ENCODE data around the gene CCL4. TPM values are rescaled to one million over a fixed set of nuclear protein-coding genes. Genes with fewer than 3 reads are reported as not detected.
"Not testable (repeated sequence)": the region's sequence is repeated elsewhere in the genome, so short reads cannot be mapped to it uniquely, and the experiment has no call there.

Gene CCL4
- total RNA-seq: 1,000 to 10,000 TPM in 2 of 3 donors, 100 to 1,000 TPM in 1; 361 to 2,286 (median 1,809) TPM

DNA sequence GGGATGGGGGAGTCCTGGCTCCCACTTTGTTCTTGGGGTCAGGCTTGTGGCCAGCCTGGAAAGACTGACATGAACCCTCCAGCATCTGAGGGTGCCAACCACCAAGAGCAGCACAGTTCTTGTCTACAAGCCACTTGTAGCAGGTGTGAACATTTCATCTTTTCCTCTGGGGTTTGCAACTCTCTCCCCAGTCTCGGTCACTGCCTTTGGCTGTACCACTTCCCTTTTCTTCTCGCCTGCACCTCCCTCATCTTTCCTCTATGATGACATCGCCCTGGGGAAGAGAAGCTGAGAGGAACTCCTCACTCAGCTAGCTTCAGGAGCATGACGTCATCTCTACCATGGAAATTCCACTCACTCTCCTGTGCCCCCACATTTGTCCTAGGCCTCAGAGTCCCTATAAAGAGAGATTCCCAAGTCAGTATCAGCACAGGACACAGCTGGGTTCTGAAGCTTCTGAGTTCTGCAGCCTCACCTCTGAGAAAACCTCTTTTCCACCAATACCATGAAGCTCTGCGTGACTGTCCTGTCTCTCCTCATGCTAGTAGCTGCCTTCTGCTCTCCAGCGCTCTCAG lies at the start of gene CCL4:
TSS of gene CCL4 (plus strand) at position 427 of the 575 bp plus-strand sequence. CDS start at position 506, 79 bp downstream.
- Mint-ChIP-seq H3K4me3 (peak within 1 kb of the TSS; percentile 90), H3K4me1 (ENCODE audit: low read depth) (peaks cover 43% of the 10 kb centered on the region), H3K27me3 (ENCODE audit: low read depth) (peaks cover 19% of the 10 kb centered on the region)
- ATAC-seq (peak; percentile 53 to 67), DNase-seq (peak; percentile 13)
- not testable (repeated sequence) for H3K9me3 Mint-ChIP-seq; H3K36me3 Mint-ChIP-seq (ENCODE audit: insufficient read depth)

DNA sequence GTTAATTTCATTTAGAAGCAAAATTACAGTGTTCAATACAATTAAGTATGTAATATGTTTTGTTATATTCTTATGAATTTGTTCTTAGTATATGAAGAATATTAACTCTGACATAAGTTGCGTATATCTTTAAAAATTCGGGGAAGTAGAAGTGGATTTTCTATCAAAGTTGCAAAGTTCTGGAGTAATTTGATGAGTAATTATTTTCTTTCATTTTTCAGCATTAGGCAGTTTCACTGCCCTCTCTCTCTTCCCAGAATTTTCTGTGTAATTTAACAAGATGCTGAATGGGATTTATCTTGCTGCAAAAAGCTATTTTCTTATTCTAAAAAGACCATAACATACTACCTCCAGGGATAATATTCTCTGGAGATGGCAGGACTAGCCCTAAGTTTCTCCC lies 48.5 kb upstream of the CCL4 start:
- DNase-seq (no peak), ATAC-seq (no peak)
- Mint-ChIP-seq H3K4me3 (no peak overlapping the region), H3K27me3 (ENCODE audit: low read depth) (peaks cover 15% of the 10 kb centered on the region), H3K4me1 (ENCODE audit: low read depth) (no peaks in the 10 kb centered on the region), H3K36me3 (ENCODE audit: insufficient read depth) (no peaks in the 10 kb centered on the region), H3K9me3 (peaks cover 17% of the 10 kb centered on the region)

DNA sequence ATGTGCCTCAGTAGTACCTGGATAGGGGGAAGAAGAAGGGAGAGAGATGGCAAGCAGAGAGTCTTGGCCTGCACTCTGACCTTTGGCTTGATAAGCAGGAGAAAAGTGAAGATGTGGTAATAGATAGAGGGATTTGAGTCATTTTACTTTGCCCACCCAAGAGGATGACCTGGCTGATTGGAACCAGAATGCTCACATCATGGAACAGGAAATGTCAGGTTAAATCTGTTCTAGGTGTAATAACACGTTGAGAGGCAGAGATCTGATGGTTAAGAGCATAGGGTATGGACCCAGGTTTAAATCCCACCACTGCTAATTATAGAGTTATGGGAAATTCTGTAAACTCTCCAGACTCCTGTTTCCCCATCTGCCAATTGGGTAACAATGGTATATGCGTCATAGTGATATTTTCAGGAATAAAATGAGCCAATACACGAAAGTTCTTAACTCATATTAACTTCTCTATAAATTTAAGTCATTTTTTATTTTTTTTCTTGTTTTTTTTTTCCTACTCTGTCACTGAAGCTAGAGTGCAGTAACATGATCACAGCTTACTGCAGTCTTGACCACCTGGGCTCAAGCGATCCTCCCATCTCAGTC lies 47.6 kb upstream of the CCL4 start:
- Mint-ChIP-seq H3K36me3 (ENCODE audit: insufficient read depth) (no peaks in the 10 kb centered on the region), H3K9me3 (peaks cover 14% of the 10 kb centered on the region), H3K4me3 (no peak overlapping the region), H3K27me3 (ENCODE audit: low read depth) (peaks cover 15% of the 10 kb centered on the region), H3K4me1 (ENCODE audit: low read depth) (no peaks in the 10 kb centered on the region)
- DNase-seq (no peak), ATAC-seq (no peak)

DNA sequence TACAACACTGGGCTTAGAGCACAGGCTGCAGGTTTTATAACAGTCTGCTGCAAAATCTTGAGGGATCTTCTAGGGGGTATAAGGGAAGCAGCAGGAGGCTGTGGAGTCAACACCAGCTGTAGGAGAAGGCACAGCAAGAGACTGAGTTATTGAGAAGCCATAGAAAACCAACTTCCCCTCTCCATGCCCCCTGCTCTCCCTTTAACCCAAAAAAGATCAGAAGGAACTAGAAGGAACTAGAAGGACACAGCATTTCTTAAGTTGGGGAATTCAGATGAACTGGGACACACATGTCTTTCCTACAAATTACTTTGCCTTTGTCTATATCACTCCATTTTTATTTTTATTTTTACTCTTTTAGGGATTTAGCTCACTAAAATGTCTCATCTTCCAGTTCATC lies 45.7 kb upstream of the CCL4 start:
- no peaks in the 10 kb centered on the region for H3K36me3 Mint-ChIP-seq (ENCODE audit: insufficient read depth)
- no peak for ATAC-seq
- H3K4me3 Mint-ChIP-seq: no peak overlapping the region
- H3K4me1 Mint-ChIP-seq (ENCODE audit: low read depth): no peaks in the 10 kb centered on the region
- peaks cover 8% of the 10 kb centered on the region for H3K27me3 Mint-ChIP-seq (ENCODE audit: low read depth)
- no peak for DNase-seq
- H3K9me3 Mint-ChIP-seq: no peaks in the 10 kb centered on the region

DNA sequence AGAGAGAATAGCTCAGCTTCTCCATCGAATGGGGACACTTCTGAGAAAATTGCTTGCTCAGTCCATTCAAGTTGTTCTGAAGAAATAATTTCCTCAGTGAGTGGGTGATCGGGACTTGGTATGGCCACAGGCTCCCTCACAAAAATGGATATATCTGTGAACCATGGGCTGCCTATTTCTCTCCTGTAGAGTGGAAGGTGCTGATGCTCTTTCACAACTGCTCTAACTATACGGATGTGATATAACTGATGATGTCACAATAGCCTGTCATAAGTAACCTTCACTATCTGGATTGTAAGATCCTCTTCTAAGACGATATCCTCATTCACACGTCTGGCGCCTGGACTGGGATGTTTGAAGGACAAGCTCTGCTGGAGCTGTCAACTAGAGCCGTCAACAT lies 44.2 kb upstream of the CCL4 start:
- ATAC-seq (no peak), DNase-seq (no peak)
- Mint-ChIP-seq H3K9me3 (no peaks in the 10 kb centered on the region), H3K36me3 (ENCODE audit: insufficient read depth) (no peaks in the 10 kb centered on the region), H3K4me3 (no peak overlapping the region), H3K27me3 (ENCODE audit: low read depth) (peaks cover 8% of the 10 kb centered on the region), H3K4me1 (ENCODE audit: low read depth) (no peaks in the 10 kb centered on the region)

DNA sequence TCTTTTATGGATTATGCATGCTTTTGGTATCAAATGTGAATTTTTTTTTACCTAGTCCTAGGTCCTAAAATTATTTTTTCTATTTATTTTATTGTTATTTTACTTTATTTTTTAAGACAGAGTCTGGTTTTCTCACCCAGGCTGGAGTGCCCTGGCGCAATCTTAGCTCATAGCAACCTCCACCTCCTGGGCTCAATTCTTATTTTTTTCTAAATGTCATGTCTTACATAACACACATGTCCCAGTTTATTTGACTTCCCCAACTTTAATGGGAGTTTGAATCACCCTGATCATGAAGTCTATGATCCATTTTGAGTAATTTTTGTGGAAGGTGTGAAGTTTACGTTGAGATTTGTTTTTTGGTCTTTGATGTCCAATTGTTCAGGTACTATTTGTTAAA lies 42.8 kb upstream of the CCL4 start:
- peaks cover 8% of the 10 kb centered on the region for H3K27me3 Mint-ChIP-seq (ENCODE audit: low read depth)
- no peak for DNase-seq
- H3K4me3 Mint-ChIP-seq: no peak overlapping the region
- no peaks in the 10 kb centered on the region for H3K9me3 Mint-ChIP-seq
- H3K36me3 Mint-ChIP-seq (ENCODE audit: insufficient read depth): no peaks in the 10 kb centered on the region
- no peak for ATAC-seq
- no peaks in the 10 kb centered on the region for H3K4me1 Mint-ChIP-seq (ENCODE audit: low read depth)

DNA sequence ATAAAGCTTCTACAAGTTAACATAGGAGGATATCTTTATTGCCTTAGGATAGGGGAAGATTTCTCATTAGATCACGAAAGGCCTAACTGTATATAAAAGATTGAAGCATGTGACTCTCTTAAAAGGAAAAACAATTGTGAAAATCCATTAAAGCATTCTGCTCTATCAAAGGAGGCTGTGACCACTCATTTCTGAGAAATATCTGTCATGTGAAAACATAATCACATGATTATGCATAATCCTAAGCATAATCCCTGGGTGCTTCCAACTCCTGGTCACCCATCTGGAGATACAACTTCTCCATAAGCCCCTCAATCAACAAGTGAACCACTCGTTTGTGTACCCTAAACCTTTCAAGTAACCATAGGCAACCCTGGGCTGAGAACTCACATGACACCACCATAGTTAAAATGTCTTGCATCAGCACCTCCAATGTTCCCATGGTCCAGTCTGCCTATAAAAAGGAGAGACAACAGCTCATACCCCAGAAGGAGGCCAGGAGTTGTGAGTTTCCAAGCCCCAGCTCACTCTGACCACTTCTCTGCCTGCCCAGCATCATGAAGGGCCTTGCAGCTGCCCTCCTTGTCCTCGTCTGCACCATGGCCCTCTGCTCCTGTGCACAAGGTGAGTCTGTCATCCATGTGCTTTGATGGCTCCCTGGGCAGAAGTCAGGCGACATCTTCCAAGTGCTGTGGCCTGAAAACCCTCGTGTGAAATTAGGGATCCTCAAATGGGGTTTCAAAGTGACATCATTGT lies 39.7 kb upstream of the CCL4 start, which contains the start of gene CCL18:
TSS of gene CCL18 (plus strand) at position 487 of the 756 bp plus-strand sequence. CDS start at position 558, 71 bp downstream.
- H3K9me3 Mint-ChIP-seq: no peaks in the 10 kb centered on the region
- DNase-seq (no peak), ATAC-seq (no peak)
- H3K4me1 Mint-ChIP-seq (ENCODE audit: low read depth): peaks cover 3% of the 10 kb centered on the region
- no peak within 1 kb of the TSS for H3K4me3 Mint-ChIP-seq
- no peaks in the 10 kb centered on the region for H3K36me3 Mint-ChIP-seq (ENCODE audit: insufficient read depth)
- H3K27me3 Mint-ChIP-seq (ENCODE audit: low read depth): peaks cover 5% of the 10 kb centered on the region

DNA sequence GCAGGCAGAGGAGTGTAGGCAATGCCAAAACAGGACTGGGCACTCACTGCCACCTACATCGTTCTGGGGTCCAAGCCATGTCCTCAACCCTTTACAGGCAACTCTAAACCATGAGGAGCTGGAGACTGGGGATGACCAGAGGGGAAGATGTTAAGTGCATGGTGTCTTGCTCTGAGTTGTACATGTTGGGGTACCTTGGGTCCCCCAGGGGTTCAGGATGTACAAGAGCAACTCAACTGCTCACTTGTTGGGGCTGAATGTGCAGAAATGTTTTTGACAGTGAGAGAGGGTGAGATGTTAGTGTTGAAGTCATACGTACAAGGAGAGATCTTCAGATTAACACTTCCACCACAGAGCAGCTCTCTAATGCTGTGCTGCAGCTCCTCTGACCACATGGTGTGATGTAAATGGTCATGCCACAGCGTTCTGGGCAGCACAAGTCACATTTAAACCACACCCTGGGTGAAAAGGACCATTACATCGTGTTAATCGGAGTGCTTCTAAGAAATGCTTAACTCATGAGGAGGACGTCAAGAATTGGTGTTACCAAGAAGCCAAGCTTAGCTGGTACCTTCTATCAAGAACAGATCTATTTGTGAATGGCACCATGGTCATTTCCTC lies 37.2 kb upstream of the CCL4 start:
- DNase-seq: no peak
- peaks cover 2% of the 10 kb centered on the region for H3K27me3 Mint-ChIP-seq (ENCODE audit: low read depth)
- H3K9me3 Mint-ChIP-seq: no peaks in the 10 kb centered on the region
- H3K36me3 Mint-ChIP-seq (ENCODE audit: insufficient read depth): no peaks in the 10 kb centered on the region
- peaks cover 10% of the 10 kb centered on the region for H3K4me1 Mint-ChIP-seq (ENCODE audit: low read depth)
- H3K4me3 Mint-ChIP-seq: no peak overlapping the region
- peak; percentile 55 to 79 for ATAC-seq

DNA sequence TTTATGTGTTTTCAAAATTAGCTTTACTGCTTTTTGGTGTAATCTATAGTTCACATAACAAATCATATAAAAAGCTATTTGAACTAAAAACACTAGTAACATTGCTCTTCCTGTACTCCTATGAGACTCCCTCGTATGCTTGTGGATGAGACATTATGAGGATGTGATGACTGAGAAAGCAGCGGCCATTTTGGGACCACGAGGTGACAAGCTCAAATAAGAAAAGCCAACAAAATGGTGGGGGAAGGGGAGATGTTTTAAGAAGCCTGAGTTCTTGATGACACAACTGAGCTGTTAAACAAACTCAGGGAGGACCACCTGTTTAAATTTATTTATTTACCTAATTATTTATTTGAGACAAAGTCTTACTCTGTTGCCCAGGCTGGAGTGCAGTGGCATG lies 35.1 kb upstream of the CCL4 start:
- no peaks in the 10 kb centered on the region for H3K9me3 Mint-ChIP-seq
- DNase-seq (no peak), ATAC-seq (no peak)
- H3K4me1 Mint-ChIP-seq (ENCODE audit: low read depth): peaks cover 21% of the 10 kb centered on the region
- no peaks in the 10 kb centered on the region for H3K36me3 Mint-ChIP-seq (ENCODE audit: insufficient read depth)
- H3K27me3 Mint-ChIP-seq (ENCODE audit: low read depth): peaks cover 2% of the 10 kb centered on the region
- no peak overlapping the region for H3K4me3 Mint-ChIP-seq

DNA sequence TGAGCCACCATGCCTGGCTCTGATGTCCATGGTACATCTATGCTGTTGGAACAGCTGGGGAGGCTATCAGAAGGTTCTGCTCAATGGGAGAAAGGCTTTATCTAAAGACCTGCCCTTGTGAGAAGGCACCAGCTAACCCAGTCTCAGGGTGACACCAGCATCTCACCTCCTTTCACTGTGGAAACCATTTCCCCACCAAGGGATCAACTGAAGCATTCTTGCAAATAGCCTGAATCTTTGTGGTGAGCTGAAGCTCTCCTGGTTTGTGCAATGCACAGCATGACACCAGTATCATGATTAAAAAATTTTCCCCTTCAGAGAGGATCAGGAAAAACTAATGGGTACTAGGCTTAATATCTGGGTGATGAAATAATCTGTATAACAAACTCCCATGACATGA lies 34.5 kb upstream of the CCL4 start:
- peaks cover 2% of the 10 kb centered on the region for H3K27me3 Mint-ChIP-seq (ENCODE audit: low read depth)
- peaks cover 21% of the 10 kb centered on the region for H3K4me1 Mint-ChIP-seq (ENCODE audit: low read depth)
- H3K36me3 Mint-ChIP-seq (ENCODE audit: insufficient read depth): no peaks in the 10 kb centered on the region
- ATAC-seq (no peak), DNase-seq (no peak)
- H3K4me3 Mint-ChIP-seq: no peak overlapping the region
- H3K9me3 Mint-ChIP-seq: no peaks in the 10 kb centered on the region

DNA sequence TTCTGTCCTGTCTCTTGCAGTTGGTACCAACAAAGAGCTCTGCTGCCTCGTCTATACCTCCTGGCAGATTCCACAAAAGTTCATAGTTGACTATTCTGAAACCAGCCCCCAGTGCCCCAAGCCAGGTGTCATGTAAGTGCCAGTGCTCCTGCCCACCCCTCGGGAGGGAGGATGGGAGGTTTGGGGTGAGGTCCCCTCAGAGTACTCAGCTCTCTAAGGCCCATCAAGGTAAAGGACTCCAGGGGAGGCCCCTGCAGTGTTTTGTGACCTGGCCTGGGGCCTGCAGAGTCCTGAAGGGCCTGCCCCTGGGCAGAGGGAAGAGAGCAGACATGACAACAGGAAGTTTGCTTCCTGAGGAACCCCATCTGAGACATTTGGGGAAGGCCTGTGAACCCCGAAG lies 33.2 kb upstream of the CCL4 start:
- Mint-ChIP-seq H3K9me3 (no peaks in the 10 kb centered on the region), H3K27me3 (ENCODE audit: low read depth) (peaks cover 2% of the 10 kb centered on the region), H3K4me3 (no peak overlapping the region), H3K4me1 (ENCODE audit: low read depth) (peaks cover 26% of the 10 kb centered on the region), H3K36me3 (ENCODE audit: insufficient read depth) (no peaks in the 10 kb centered on the region)
- DNase-seq (no peak), ATAC-seq (no peak)

DNA sequence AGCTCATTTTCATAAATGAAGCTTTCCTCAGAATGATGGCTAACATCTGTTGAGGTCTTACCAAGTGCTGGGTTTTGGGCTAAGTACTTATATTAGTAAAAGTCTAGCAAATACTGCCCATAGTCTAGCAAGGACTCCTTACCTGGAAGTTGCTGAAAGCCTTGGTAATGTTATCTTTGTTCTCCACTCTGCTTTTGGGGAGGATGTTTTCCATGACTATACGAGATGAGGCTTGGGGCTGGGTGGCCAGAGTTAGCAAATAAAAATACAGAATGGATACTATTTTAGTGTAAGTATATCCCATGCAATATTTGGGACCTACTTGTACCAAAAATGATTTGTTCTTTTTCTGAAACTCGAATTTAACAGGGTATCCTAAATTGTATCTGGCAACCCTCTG lies 31.9 kb upstream of the CCL4 start:
- Mint-ChIP-seq H3K4me3 (no peak overlapping the region), H3K36me3 (ENCODE audit: insufficient read depth) (no peaks in the 10 kb centered on the region), H3K9me3 (no peaks in the 10 kb centered on the region), H3K4me1 (ENCODE audit: low read depth) (peaks cover 26% of the 10 kb centered on the region), H3K27me3 (ENCODE audit: low read depth) (no peaks in the 10 kb centered on the region)
- DNase-seq: no peak
- no peak for ATAC-seq

DNA sequence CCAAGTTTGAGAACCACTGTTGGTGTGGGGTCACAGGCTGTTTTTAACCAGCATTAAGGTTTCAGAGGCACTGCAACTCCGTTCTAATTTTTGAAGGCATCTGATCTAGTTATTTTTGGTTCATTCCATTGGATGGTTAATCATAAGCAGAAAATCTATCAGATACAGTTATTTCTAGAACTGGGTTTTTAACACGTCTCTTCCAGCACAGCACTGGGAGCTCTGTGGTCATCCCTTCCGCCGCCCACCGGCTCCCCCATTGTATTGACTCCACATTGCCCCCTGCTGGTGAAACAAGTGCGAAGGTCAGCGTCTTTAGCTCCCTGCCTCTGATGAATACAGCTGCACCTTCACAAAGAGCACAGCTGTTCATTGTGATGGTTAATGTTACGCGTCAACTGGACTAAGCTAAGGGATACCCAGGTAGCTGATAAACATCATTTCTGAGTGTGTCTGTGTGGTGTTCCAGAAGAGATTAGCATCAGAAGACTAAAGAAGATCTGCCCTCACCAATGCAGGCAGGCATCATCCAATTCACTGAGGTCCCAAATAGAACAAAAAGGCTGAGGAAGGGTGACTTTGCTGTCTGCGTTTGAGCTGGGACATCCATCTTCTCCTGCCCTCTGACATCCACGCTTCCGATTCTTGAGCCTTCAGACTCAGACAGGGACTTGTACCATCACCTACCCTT lies 31.1 kb upstream of the CCL4 start:
- peak; percentile 80 to 86 for ATAC-seq
- H3K36me3 Mint-ChIP-seq (ENCODE audit: insufficient read depth): no peaks in the 10 kb centered on the region
- H3K4me1 Mint-ChIP-seq (ENCODE audit: low read depth): peaks cover 26% of the 10 kb centered on the region
- no peaks in the 10 kb centered on the region for H3K27me3 Mint-ChIP-seq (ENCODE audit: low read depth)
- peak; percentile 59 for DNase-seq
- no peaks in the 10 kb centered on the region for H3K9me3 Mint-ChIP-seq
- no peak overlapping the region for H3K4me3 Mint-ChIP-seq

DNA sequence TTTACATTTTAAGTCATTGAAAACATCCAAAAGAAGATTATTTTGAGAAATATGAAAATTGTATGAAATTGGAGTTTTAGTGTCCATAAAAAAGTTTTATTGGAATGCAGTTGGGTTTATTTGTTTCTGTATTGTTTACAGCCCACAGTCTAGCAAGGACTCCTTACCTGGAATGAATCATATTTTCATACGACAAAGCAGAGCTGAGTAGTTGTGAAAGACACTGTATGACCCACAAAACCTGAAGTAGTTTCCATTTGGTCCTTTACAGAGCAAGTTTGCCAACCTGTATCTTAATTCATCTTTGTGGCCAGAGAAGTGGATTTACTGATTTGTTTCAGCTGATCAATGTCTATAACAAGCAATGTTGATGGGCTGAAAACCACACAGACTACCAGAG lies 29.3 kb upstream of the CCL4 start:
- no peak overlapping the region for H3K4me3 Mint-ChIP-seq
- no peak for DNase-seq
- H3K36me3 Mint-ChIP-seq (ENCODE audit: insufficient read depth): no peaks in the 10 kb centered on the region
- peak; percentile 60 to 73 for ATAC-seq
- H3K9me3 Mint-ChIP-seq: no peaks in the 10 kb centered on the region
- H3K4me1 Mint-ChIP-seq (ENCODE audit: low read depth): peaks cover 21% of the 10 kb centered on the region
- H3K27me3 Mint-ChIP-seq (ENCODE audit: low read depth): no peaks in the 10 kb centered on the region
